H1 (cell line): ENCODE results near the gene ELMOD1. TPM values are rescaled to one million over a fixed set of nuclear protein-coding genes. Genes with fewer than 3 reads are reported as not detected.

Experiments used
- CTCF ChIA-PET: fragments of 300-600 bp; sonication (Branson Sonifier 250); formaldehyde crosslinking; loops from one replicate; lab custom pipeline; 2021; ENCODE audit not compliant: partially characterized antibody; lab: Charles Lee
- POLR2A ChIA-PET: fragments of 300-600 bp; sonication (Branson Sonifier 250); formaldehyde crosslinking; loops from one replicate; lab custom pipeline; 2021; ENCODE audit warnings: inconsistent platforms; ENCODE audit not compliant: partially characterized antibody; lab: Charles Lee
- DNase-seq, 2 experiments: peaks; one replicate each; pipeline versions ENCODE4 v3.0.0 to v3.0.0-alpha.2; 2010 to 2022; ENCODE audit warnings: low spot score in 2 of 2, low read depth in 1 of 2, mixed read lengths in 1 of 2
- FAIRE-seq: peaks from 2 replicates; lab custom pipeline; 2011; peaks lifted over from hg19 to GRCh38; lab: Jason Lieb, UNC
- H2AFZ ChIP-seq: 2 replicates; pipeline ENCODE4 v1.8.1; 2012; ENCODE audit warnings: low read length, inconsistent platforms
- H2AK5ac ChIP-seq: 2 replicates; pipeline ENCODE4 v1.6.1; 2013; ENCODE audit warnings: low read depth, low read length
- H2BK120ac ChIP-seq: replicated peaks from 2 replicates; pipeline ENCODE3; 2013; ENCODE audit warnings: low read depth, low read length, inconsistent platforms
- H2BK12ac ChIP-seq: 2 replicates; pipeline ENCODE4 v1.6.1; 2013; ENCODE audit warnings: low read depth, low read length
- H2BK15ac ChIP-seq: 2 replicates; pipeline ENCODE4 v1.6.1; 2013; ENCODE audit warnings: low read length
- H2BK20ac ChIP-seq: 2 replicates; pipeline ENCODE4 v1.6.1; 2013; ENCODE audit warnings: low read length
- H2BK5ac ChIP-seq: 2 replicates; pipeline ENCODE4 v1.6.1; 2013; ENCODE audit warnings: low read depth, low read length
- H3K14ac ChIP-seq: 2 replicates; pipeline ENCODE4 v1.6.1; 2013; ENCODE audit warnings: inconsistent platforms; ENCODE audit not compliant: insufficient read length
- H3K18ac ChIP-seq: 2 replicates; pipeline ENCODE4 v1.6.1; 2013; ENCODE audit warnings: low read length; ENCODE audit errors: extremely low read depth
- H3K23ac ChIP-seq: 2 replicates; pipeline ENCODE4 v1.6.1; 2013; ENCODE audit warnings: inconsistent platforms; ENCODE audit not compliant: insufficient read length
- H3K23me2 ChIP-seq: 2 replicates; pipeline ENCODE4 v1.6.1; 2013; ENCODE audit warnings: low read depth, low read length
- H3K27ac ChIP-seq: 2 replicates; pipeline ENCODE4 v1.6.1; 2011; ENCODE audit warnings: low read depth, low read length, inconsistent platforms
- H3K27me3 ChIP-seq, 4 experiments: replicated peaks in 1 of 4; 1 replicate in 1 of 4; 2 replicates in 3 of 4; pipeline versions ENCODE4 v1.6.1 to v1.8.1; 2011 to 2013; ENCODE audit warnings: low read length in 3 of 4, mild to moderate bottlenecking in 3 of 4, inconsistent platforms in 2 of 4, mixed read lengths in 2 of 4, moderate library complexity in 1 of 4; ENCODE audit not compliant: control insufficient read depth in 3 of 4, insufficient read depth in 3 of 4; ENCODE audit errors: extremely low read depth in 1 of 4
- H3K36me3 ChIP-seq, 4 experiments: 2 replicates each; pipeline versions ENCODE4 v1.6.1 to v1.8.1; 2011 to 2013; ENCODE audit warnings: mild to moderate bottlenecking in 4 of 4, low read length in 3 of 4, moderate library complexity in 2 of 4, control low read depth in 1 of 4, inconsistent platforms in 1 of 4; ENCODE audit not compliant: insufficient read depth in 4 of 4, control insufficient read depth in 2 of 4
- H3K4ac ChIP-seq: replicated peaks from 2 replicates; pipeline ENCODE3; 2013; ENCODE audit warnings: low read length, low read depth, mixed read lengths, inconsistent platforms; ENCODE audit not compliant: insufficient read length
- H3K4me1 ChIP-seq, 4 experiments: replicated peaks in 1 of 4; 1 replicate in 1 of 4; 2 replicates in 3 of 4; pipeline versions ENCODE4 v1.6.1 to v1.8.1; 2011 to 2013; ENCODE audit warnings: low read length in 3 of 4, inconsistent platforms in 2 of 4, mixed read lengths in 1 of 4; ENCODE audit not compliant: insufficient read depth in 4 of 4, control insufficient read depth in 3 of 4
- H3K4me2 ChIP-seq, 2 experiments: 2 replicates each; pipeline versions ENCODE4 v1.6.1 to v1.8.1; 2011 to 2013; ENCODE audit warnings: low read depth in 2 of 2, low read length in 2 of 2, control low read depth in 1 of 2, inconsistent platforms in 1 of 2, mild to moderate bottlenecking in 1 of 2; ENCODE audit not compliant: insufficient read depth in 1 of 2
- H3K4me3 ChIP-seq, 4 experiments: fragments of 200-600, 300-600 bp in 1 of 4; sonication (generic), shearing (Covaris generic), sonication (Bioruptor Twin) in 1 of 4; 2 replicates each; pipeline versions ENCODE4 v1.5.1 to v1.8.1; 2011 to 2016; ENCODE audit warnings: low read length in 4 of 4, low read depth in 3 of 4, control low read depth in 2 of 4, inconsistent platforms in 2 of 4, mild to moderate bottlenecking in 2 of 4, mixed read lengths in 1 of 4, moderate library complexity in 1 of 4; ENCODE audit not compliant: insufficient read depth in 2 of 4; ENCODE audit errors: extremely low read depth in 1 of 4
- H3K56ac ChIP-seq: replicated peaks from 2 replicates; pipeline ENCODE3; 2013; ENCODE audit warnings: low read depth, mild to moderate bottlenecking, mixed read lengths, low read length, inconsistent platforms; ENCODE audit not compliant: insufficient read length
- H3K79me1 ChIP-seq: 2 replicates; pipeline ENCODE4 v1.6.1; 2013; ENCODE audit warnings: low read depth, low read length, control low read depth
- H3K79me2 ChIP-seq, 2 experiments: 2 replicates each; pipeline versions ENCODE4 v1.6.1 to v1.8.1; 2012 to 2013; ENCODE audit warnings: low read length in 2 of 2, mild to moderate bottlenecking in 2 of 2, inconsistent platforms in 1 of 2; ENCODE audit not compliant: insufficient read depth in 2 of 2, control insufficient read depth in 1 of 2
- H3K9ac ChIP-seq, 4 experiments: replicated peaks in 1 of 4; 1 replicate in 1 of 4; 2 replicates in 3 of 4; pipeline versions ENCODE4 v1.6.1 to v1.8.1; 2011 to 2013; ENCODE audit warnings: low read depth in 3 of 4, low read length in 3 of 4, control low read depth in 2 of 4, mild to moderate bottlenecking in 2 of 4, moderate library complexity in 2 of 4, inconsistent platforms in 1 of 4; ENCODE audit errors: extremely low read depth in 1 of 4
- H3K9me3 ChIP-seq, 2 experiments: 2 replicates each; pipeline versions ENCODE4 v1.6.1 to v1.8.1; 2012 to 2013; ENCODE audit warnings: mild to moderate bottlenecking in 2 of 2, moderate library complexity in 2 of 2, control low read depth in 1 of 2, inconsistent platforms in 1 of 2, low read depth in 1 of 2, low read length in 1 of 2, mixed read lengths in 1 of 2; ENCODE audit not compliant: insufficient read depth in 2 of 2
- H4K20me1 ChIP-seq, 2 experiments: replicated peaks in 1 of 2; 2 replicates each; pipeline versions ENCODE3 to v1.8.1; 2011 to 2013; ENCODE audit warnings: inconsistent platforms in 2 of 2, low read length in 2 of 2, mild to moderate bottlenecking in 1 of 2; ENCODE audit not compliant: insufficient read depth in 2 of 2, control insufficient read depth in 1 of 2
- H4K5ac ChIP-seq: 2 replicates; pipeline ENCODE4 v1.6.1; 2013; ENCODE audit warnings: low read length, low read depth, mixed read lengths, inconsistent platforms; ENCODE audit not compliant: insufficient read length
- H4K8ac ChIP-seq: 2 replicates; pipeline ENCODE4 v1.8.0; 2013; ENCODE audit warnings: mild to moderate bottlenecking, moderate library complexity, low read length, inconsistent platforms; ENCODE audit not compliant: insufficient read depth; ENCODE audit errors: extremely low read depth
- H4K91ac ChIP-seq: replicated peaks from 2 replicates; pipeline ENCODE3; 2013; ENCODE audit warnings: low read length, mixed read lengths, inconsistent platforms; ENCODE audit not compliant: insufficient read length
- CBX8 ChIP-seq: fragments of 300-800, 300-1000 bp; sonication (generic); IDR thresholded peaks from 2 replicates; pipeline ENCODE4 v1.7.1; 2016; ENCODE audit warnings: low read depth, low read length, borderline replicate concordance
- SAP30 ChIP-seq: fragments of 300-600 bp; sonication (generic); IDR thresholded peaks from 2 replicates; pipeline ENCODE4 v1.7.1; 2012; ENCODE audit warnings: low read length, moderate library complexity, mild to moderate bottlenecking, inconsistent platforms; ENCODE audit not compliant: insufficient read depth, insufficient replicate concordance
- WGBS, 2 experiments: shearing (Covaris generic) in 1 of 2; methylation state at CpG; one replicate each; pipeline versions ENCODE4 v1.1.6 to v1.1.7; 2013 to 2015; ENCODE audit warnings: low lambda C conversion rate in 2 of 2, mixed read lengths in 2 of 2, inconsistent platforms in 1 of 2, low coverage in 1 of 2, missing lambda C conversion rate in 1 of 2; ENCODE audit not compliant: insufficient replicate concordance in 2 of 2, insufficient coverage in 1 of 2, insufficient read length in 1 of 2; ENCODE audit errors: extremely low coverage in 1 of 2, missing lambda C conversion rate in 1 of 2; 5-methylcytosine and 5-hydroxymethylcytosine counted together
- polyA plus RNA-seq, 7 experiments: library from polyadenylated mRNA; depleted of rRNA in 3 of 7; stranded (reverse) in 5 of 7; unstranded in 2 of 7; fragments of >200 nt in 5 of 7; fragments of 200-250 nt in 2 of 7; gene quantifications; 1 replicate in 5 of 7; 2 replicates in 1 of 7; 4 replicates in 1 of 7; pipeline versions ENCODE4 v1.2.1 to v1.2.3, GENCODE V29; 2011 to 2013; ENCODE audit warnings: missing spikeins in 2 of 7, mixed read lengths in 2 of 7
- total RNA-seq: library from RNA; stranded (reverse); fragmentation: NEBNext Ultra II Directional; extraction: Animal tissue kit (Norgen Biotek cat#: 25700); gene quantifications from 2 replicates; pipeline ENCODE4 v1.2.1, GENCODE V29; 2021
- TF ChIP-seq, protein P1 (sequence below): IDR thresholded peaks from 2 replicates; pipeline ENCODE4 v1.6.1; 2012; ENCODE audit warnings: inconsistent platforms
- TF ChIP-seq, protein P2 (sequence below): IDR thresholded peaks from 2 replicates; pipeline ENCODE4 v1.6.1; 2012; ENCODE audit warnings: low read length, inconsistent platforms

Gene ELMOD1
- total and polyA plus RNA-seq, 2 of the 8 experiments (the other 6 are each of a cell fraction or from before 2014, with no cell fraction given), result 0.47 to 1.6 TPM

- Histone ChIP-seq H3K23ac (no peak overlapping the region), H3K9ac (no peak overlapping the region), H2BK12ac (no peak overlapping the region), H4K91ac (no peak overlapping the region), H2BK120ac (no peak overlapping the region), H4K8ac (no peak overlapping the region), H2BK15ac (no peak overlapping the region), H2BK5ac (no peak overlapping the region), H3K9me3 (no peaks in the 10 kb centered on the region), H3K4me1 (peaks cover 0 to 4% (median 2%) of the 10 kb centered on the region in 4 experiments; a peak in 2 of 7 replicates), H3K36me3 (no peaks in the 10 kb centered on the region), H4K20me1 (no peaks in the 10 kb centered on the region), H3K4me3 (no peak overlapping the region), H2BK20ac (no peak overlapping the region), H4K5ac (no peak overlapping the region), H3K4me2 (no peak overlapping the region), H3K14ac (no peak overlapping the region), H3K27ac (no peak overlapping the region), H2AK5ac (no peak overlapping the region), H3K4ac (no peak overlapping the region), H3K79me2 (no peaks in the 10 kb centered on the region), H3K23me2 (no peaks in the 10 kb centered on the region), H3K18ac (no peak overlapping the region), H3K79me1 (no peaks in the 10 kb centered on the region), H3K27me3 (no peaks in the 10 kb centered on the region), H2AFZ (no peak overlapping the region), H3K56ac (no peak overlapping the region)
- DNase-seq, result no peak
- CTCF ChIA-PET, result interaction anchor here (0.6 to 25.0 kb wide), 21 partner anchors 9 to 391 kb away, joined by 3 to 398 read pairs (median 5); partner anchors contain the start of gene ALKBH8
- 78% methylated on average over 6 of the region's 6 CpGs; no CpG with 5 or more reads in 1 of the 2 experiments for WGBS, 2 experiments
- TF ChIP-seq SAP30 (no peak), CBX8 (no peak)
- TF ChIP-seq, protein P1, sequence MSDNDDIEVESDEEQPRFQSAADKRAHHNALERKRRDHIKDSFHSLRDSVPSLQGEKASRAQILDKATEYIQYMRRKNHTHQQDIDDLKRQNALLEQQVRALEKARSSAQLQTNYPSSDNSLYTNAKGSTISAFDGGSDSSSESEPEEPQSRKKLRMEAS, result no peak
- TF ChIP-seq, protein P2, sequence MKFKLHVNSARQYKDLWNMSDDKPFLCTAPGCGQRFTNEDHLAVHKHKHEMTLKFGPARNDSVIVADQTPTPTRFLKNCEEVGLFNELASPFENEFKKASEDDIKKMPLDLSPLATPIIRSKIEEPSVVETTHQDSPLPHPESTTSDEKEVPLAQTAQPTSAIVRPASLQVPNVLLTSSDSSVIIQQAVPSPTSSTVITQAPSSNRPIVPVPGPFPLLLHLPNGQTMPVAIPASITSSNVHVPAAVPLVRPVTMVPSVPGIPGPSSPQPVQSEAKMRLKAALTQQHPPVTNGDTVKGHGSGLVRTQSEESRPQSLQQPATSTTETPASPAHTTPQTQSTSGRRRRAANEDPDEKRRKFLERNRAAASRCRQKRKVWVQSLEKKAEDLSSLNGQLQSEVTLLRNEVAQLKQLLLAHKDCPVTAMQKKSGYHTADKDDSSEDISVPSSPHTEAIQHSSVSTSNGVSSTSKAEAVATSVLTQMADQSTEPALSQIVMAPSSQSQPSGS, result no peak
- FAIRE-seq, result no peak
- POLR2A ChIA-PET, result no interaction called here
These were observed 13.6 kb upstream of the ELMOD1 start for GRCh38 chr11:107577346-107577711.
